SK-N-SH (cell line): ENCODE data around the gene WASF2. TPM values are rescaled to one million over a fixed set of nuclear protein-coding genes. Genes with fewer than 3 reads are reported as not detected.

Experiments
- CTCF ChIA-PET: fragments of 300-600, 350-600 bp; formaldehyde crosslinking; extraction: SDS; loops from one replicate; lab custom pipeline; 2021; lab: Yijun Ruan, JAX
- POLR2A ChIA-PET: fragments of 350-600 bp; sonication (Branson Sonifier 250); formaldehyde crosslinking; extraction: SDS; loops from one replicate; lab custom pipeline; 2020; ENCODE audit warnings: antibody characterized with exemption, inconsistent platforms; lab: Yijun Ruan, JAX
- DNase-seq: peaks from one replicate; pipeline ENCODE4 v3.0.0; 2012
- H2AFZ ChIP-seq: fragments of 200-600 bp; sonication (generic); 2 replicates; pipeline ENCODE4 v1.8.1; 2016; ENCODE audit warnings: antibody characterized with exemption, mild to moderate bottlenecking, low read depth
- H3F3A ChIP-seq: fragments of 200-600 bp; sonication (generic); replicated peaks from 2 replicates; pipeline ENCODE3; 2016; ENCODE audit warnings: antibody characterized with exemption, mild to moderate bottlenecking; ENCODE audit not compliant: insufficient read depth
- H3K27ac ChIP-seq, 2 experiments: fragments of 200-500 bp in 1 of 2; fragments of 200-600 bp in 1 of 2; sonication (Bioruptor generic) in 1 of 2; sonication (generic), shearing (Covaris generic) in 1 of 2; 2 replicates each; pipeline versions ENCODE4 v1.5.1 to v1.6.1; 2014 to 2016; ENCODE audit warnings: low read depth in 2 of 2, inconsistent platforms in 1 of 2, low read length in 1 of 2, mild to moderate bottlenecking in 1 of 2, mixed read lengths in 1 of 2
- H3K27me3 ChIP-seq: fragments of 200-600 bp; sonication (generic), shearing (Covaris generic); 2 replicates; pipeline ENCODE4 v1.6.1; 2016; ENCODE audit warnings: mixed run types; ENCODE audit not compliant: insufficient read depth
- H3K36me3 ChIP-seq, 2 experiments: fragments of 200-500 bp in 1 of 2; fragments of 200-600 bp in 1 of 2; sonication (Bioruptor generic) in 1 of 2; sonication (generic) in 1 of 2; replicated peaks in 1 of 2; 2 replicates each; pipeline versions ENCODE3 to v1.5.1; 2014 to 2016; ENCODE audit warnings: low read length in 1 of 2, mild to moderate bottlenecking in 1 of 2; ENCODE audit not compliant: insufficient read depth in 2 of 2, control insufficient read depth in 1 of 2
- H3K4me1 ChIP-seq, 2 experiments: fragments of 200-500 bp in 1 of 2; fragments of 200-600 bp in 1 of 2; sonication (Bioruptor generic) in 1 of 2; sonication (generic), shearing (Covaris generic) in 1 of 2; 2 replicates each; pipeline versions ENCODE4 v1.5.1 to v1.6.1; 2014 to 2016; ENCODE audit warnings: low read depth in 1 of 2, low read length in 1 of 2, mixed run types in 1 of 2; ENCODE audit not compliant: insufficient read depth in 2 of 2, control insufficient read depth in 1 of 2
- H3K4me2 ChIP-seq: fragments of 200-600 bp; sonication (generic), shearing (Covaris generic); 2 replicates; pipeline ENCODE4 v1.6.1; 2017; ENCODE audit warnings: mixed run types
- H3K4me3 ChIP-seq, 2 experiments: fragments of 200-500 bp in 1 of 2; fragments of 200-600 bp in 1 of 2; sonication (Bioruptor generic) in 1 of 2; sonication (generic), shearing (Covaris generic) in 1 of 2; 2 replicates each; pipeline versions ENCODE4 v1.5.1 to v1.8.1; 2014 to 2016; ENCODE audit warnings: low read depth in 2 of 2, inconsistent platforms in 1 of 2, low read length in 1 of 2, mild to moderate bottlenecking in 1 of 2, mixed read lengths in 1 of 2, moderate library complexity in 1 of 2
- H3K79me2 ChIP-seq: fragments of 200-600 bp; sonication (generic); 2 replicates; pipeline ENCODE4 v1.8.1; 2017; ENCODE audit warnings: mild to moderate bottlenecking; ENCODE audit not compliant: insufficient read depth
- H3K9ac ChIP-seq: fragments of 200-600 bp; sonication (generic); 2 replicates; pipeline ENCODE4 v1.6.1; 2017; ENCODE audit warnings: mixed run types
- H3K9me2 ChIP-seq: fragments of 200-600 bp; sonication (generic); 2 replicates; pipeline ENCODE4 v1.6.1; 2017; ENCODE audit warnings: mixed run types
- H3K9me3 ChIP-seq: fragments of 200-600 bp; sonication (generic); 2 replicates; pipeline ENCODE4 v1.6.1; 2017; ENCODE audit warnings: mixed run types, mild to moderate bottlenecking, moderate library complexity
- H4K20me1 ChIP-seq: fragments of 200-600 bp; sonication (generic); 2 replicates; pipeline ENCODE4 v1.6.1; 2017; ENCODE audit warnings: mild to moderate bottlenecking, mixed run types; ENCODE audit not compliant: insufficient read depth
- CHD2 ChIP-seq: fragments of 150-350 bp; IDR thresholded peaks from 2 replicates; pipeline ENCODE4 v1.6.1; 2018; ENCODE audit warnings: low read length; ENCODE audit not compliant: partially characterized antibody
- FOXJ3 ChIP-seq: sonication (generic); formaldehyde crosslinking; IDR thresholded peaks from 2 replicates; pipeline ENCODE4 v1.5.1; 2020; ENCODE audit warnings: mild to moderate bottlenecking, missing genetic modification reagents
- GABPA ChIP-seq: IDR thresholded peaks from 2 replicates; pipeline ENCODE4 v1.4.0; 2012; ENCODE audit warnings: low read depth, mild to moderate bottlenecking
- MXI1 ChIP-seq: IDR thresholded peaks from 2 replicates; pipeline ENCODE4 v1.6.1; 2012; ENCODE audit warnings: mild to moderate bottlenecking, low read depth, low read length, improper control_type of control experiment
- NRF1 ChIP-seq: IDR thresholded peaks from 2 replicates; pipeline ENCODE4 v1.6.1; 2012; ENCODE audit warnings: low read depth, mild to moderate bottlenecking, low read length
- RAD21 ChIP-seq: IDR thresholded peaks from 2 replicates; pipeline ENCODE4 v1.6.1; 2012; ENCODE audit warnings: mild to moderate bottlenecking, low read length
- TAF1 ChIP-seq: IDR thresholded peaks from 2 replicates; pipeline ENCODE4 v1.6.1; 2012; ENCODE audit warnings: low read depth, mild to moderate bottlenecking, low read length, moderate library complexity, borderline replicate concordance
- TEAD4 ChIP-seq: IDR thresholded peaks from 2 replicates; pipeline ENCODE4 v1.4.0; 2012; ENCODE audit warnings: mild to moderate bottlenecking, borderline replicate concordance; ENCODE audit not compliant: insufficient read depth
- WGBS: methylation state at CpG from one replicate; pipeline ENCODE4 v1.1.6; 2017; ENCODE audit warnings: low lambda C conversion rate; 5-methylcytosine and 5-hydroxymethylcytosine counted together
- polyA plus RNA-seq, 3 experiments: library from polyadenylated mRNA; depleted of rRNA; stranded (reverse); fragments of >200 nt; gene quantifications; 2 replicates each; pipeline ENCODE4 v1.2.3, GENCODE V29; 2012
- TF ChIP-seq, protein P1 (sequence below): fragments of 150-350 bp; IDR thresholded peaks from 2 replicates; pipeline ENCODE4 v1.6.1; 2016; ENCODE audit warnings: mild to moderate bottlenecking, low read depth, low read length
- TF ChIP-seq, protein P2 (sequence below): fragments of 200-600 bp; sonication (generic); IDR thresholded peaks from 2 replicates; pipeline ENCODE4 v1.6.1; 2017; ENCODE audit warnings: antibody characterized with exemption, mild to moderate bottlenecking, moderate library complexity
- TF ChIP-seq, protein P3 (sequence below): IDR thresholded peaks from 2 replicates; pipeline ENCODE4; 2012
- TF ChIP-seq, protein P4 (sequence below): IDR thresholded peaks from 2 replicates; pipeline ENCODE4 v1.4.0; 2012; ENCODE audit warnings: low read depth, borderline replicate concordance
- TF ChIP-seq, protein P5 (sequence below): IDR thresholded peaks from 2 replicates; pipeline ENCODE4 v1.6.1; 2012; ENCODE audit warnings: mild to moderate bottlenecking, low read depth, low read length, moderate library complexity
- TF ChIP-seq, protein P6 (sequence below): IDR thresholded peaks from 2 replicates; pipeline ENCODE4 v1.4.0; 2012; ENCODE audit warnings: low read depth, borderline replicate concordance

WASF2 gene
- polyA plus RNA-seq, 1 of the 3 experiments (the other 2 are of a cell fraction), result 27.1 TPM

DNA sequence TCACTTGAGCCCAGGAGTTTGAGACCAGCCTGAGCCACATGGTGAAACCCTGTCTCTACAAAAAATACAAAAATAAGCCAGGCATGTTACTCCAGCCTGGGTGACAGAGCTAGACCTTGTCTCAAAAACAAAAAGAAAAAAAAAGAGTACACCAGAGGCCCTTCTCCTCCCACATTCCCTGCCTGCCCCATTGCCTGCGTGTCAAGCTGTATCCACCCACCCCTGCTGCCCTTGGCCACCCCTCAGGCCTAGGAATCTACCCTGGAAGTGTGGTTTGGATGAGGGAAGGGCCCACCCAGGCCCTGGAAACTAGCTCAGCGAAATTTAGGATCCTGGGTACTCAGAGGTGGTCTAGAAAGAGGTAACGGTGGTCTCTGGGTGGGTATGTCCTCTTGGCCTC lies 25.7 kb upstream of the WASF2 start:
- H3F3A ChIP-seq, result no peaks in the 10 kb centered on the region
- H3K4me2 ChIP-seq, result no peak overlapping the region
- no peak for DNase-seq
- H2AFZ ChIP-seq, result no peak overlapping the region
- H3K36me3 ChIP-seq, result no peaks in the 10 kb centered on the region
- H3K9me2 ChIP-seq, result no peaks in the 10 kb centered on the region
- H4K20me1 ChIP-seq, result no peaks in the 10 kb centered on the region
- no peaks in the 10 kb centered on the region for H3K9me3 ChIP-seq
- TF ChIP-seq, protein P1, sequence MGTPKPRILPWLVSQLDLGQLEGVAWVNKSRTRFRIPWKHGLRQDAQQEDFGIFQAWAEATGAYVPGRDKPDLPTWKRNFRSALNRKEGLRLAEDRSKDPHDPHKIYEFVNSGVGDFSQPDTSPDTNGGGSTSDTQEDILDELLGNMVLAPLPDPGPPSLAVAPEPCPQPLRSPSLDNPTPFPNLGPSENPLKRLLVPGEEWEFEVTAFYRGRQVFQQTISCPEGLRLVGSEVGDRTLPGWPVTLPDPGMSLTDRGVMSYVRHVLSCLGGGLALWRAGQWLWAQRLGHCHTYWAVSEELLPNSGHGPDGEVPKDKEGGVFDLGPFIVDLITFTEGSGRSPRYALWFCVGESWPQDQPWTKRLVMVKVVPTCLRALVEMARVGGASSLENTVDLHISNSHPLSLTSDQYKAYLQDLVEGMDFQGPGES, result no peak
- TF ChIP-seq TEAD4 (no peak), NRF1 (no peak), TAF1 (no peak), CHD2 (no peak), GABPA (no peak), MXI1 (no peak)
- TF ChIP-seq, protein P2, sequence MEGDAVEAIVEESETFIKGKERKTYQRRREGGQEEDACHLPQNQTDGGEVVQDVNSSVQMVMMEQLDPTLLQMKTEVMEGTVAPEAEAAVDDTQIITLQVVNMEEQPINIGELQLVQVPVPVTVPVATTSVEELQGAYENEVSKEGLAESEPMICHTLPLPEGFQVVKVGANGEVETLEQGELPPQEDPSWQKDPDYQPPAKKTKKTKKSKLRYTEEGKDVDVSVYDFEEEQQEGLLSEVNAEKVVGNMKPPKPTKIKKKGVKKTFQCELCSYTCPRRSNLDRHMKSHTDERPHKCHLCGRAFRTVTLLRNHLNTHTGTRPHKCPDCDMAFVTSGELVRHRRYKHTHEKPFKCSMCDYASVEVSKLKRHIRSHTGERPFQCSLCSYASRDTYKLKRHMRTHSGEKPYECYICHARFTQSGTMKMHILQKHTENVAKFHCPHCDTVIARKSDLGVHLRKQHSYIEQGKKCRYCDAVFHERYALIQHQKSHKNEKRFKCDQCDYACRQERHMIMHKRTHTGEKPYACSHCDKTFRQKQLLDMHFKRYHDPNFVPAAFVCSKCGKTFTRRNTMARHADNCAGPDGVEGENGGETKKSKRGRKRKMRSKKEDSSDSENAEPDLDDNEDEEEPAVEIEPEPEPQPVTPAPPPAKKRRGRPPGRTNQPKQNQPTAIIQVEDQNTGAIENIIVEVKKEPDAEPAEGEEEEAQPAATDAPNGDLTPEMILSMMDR, result no peak
- TF ChIP-seq, protein P3, sequence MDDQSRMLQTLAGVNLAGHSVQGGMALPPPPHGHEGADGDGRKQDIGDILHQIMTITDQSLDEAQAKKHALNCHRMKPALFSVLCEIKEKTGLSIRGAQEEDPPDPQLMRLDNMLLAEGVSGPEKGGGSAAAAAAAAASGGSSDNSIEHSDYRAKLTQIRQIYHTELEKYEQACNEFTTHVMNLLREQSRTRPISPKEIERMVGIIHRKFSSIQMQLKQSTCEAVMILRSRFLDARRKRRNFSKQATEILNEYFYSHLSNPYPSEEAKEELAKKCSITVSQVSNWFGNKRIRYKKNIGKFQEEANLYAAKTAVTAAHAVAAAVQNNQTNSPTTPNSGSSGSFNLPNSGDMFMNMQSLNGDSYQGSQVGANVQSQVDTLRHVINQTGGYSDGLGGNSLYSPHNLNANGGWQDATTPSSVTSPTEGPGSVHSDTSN, result no peak
- TF ChIP-seq, protein P4, sequence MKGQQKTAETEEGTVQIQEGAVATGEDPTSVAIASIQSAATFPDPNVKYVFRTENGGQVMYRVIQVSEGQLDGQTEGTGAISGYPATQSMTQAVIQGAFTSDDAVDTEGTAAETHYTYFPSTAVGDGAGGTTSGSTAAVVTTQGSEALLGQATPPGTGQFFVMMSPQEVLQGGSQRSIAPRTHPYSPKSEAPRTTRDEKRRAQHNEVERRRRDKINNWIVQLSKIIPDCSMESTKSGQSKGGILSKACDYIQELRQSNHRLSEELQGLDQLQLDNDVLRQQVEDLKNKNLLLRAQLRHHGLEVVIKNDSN, result no peak
- no peaks in the 10 kb centered on the region for H3K79me2 ChIP-seq
- no peaks in the 10 kb centered on the region for H3K27me3 ChIP-seq
- no peak overlapping the region for H3K9ac ChIP-seq
- H3K27ac ChIP-seq, result no peak overlapping the region
- no peak overlapping the region for H3K4me3 ChIP-seq
- 89% methylated on average over 3 of the region's 3 CpGs for WGBS
- peaks cover 0 to 36% of the 10 kb centered on the region in 2 experiments; a peak in 1 of 4 replicates for H3K4me1 ChIP-seq
- CTCF ChIA-PET, result interaction anchor here (1.1 to 1.2 kb wide), 3 partner anchors 10 to 41 kb away, joined by 3 to 4 read pairs (median 4); no protein-coding TSS in a partner anchor
- POLR2A ChIA-PET, result no interaction called here

DNA sequence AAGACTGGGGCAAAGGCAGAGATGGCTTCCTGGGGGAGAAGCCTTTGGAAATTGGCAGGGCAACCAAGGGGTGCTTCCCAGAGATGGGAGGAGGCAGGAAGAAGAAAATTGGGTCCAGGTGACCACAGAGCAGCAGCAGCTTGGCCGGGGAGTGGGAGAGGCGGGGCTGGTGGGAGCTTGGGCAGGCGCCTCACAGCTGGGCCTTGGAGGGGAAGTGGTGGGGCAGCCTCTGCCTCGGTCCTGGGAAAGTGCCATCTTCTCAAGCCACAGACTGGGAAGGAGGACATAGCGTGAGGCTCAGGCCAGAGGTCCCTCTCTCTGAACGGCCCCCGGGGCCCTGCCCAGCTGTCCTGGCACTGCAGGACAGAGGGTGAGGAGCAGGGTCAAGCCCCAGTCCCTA lies 24.0 kb upstream of the WASF2 start:
- Histone ChIP-seq H3K27me3 (no peaks in the 10 kb centered on the region), H3K27ac (no peak overlapping the region), H3F3A (no peaks in the 10 kb centered on the region), H4K20me1 (no peaks in the 10 kb centered on the region), H3K36me3 (no peaks in the 10 kb centered on the region), H3K4me2 (no peak overlapping the region), H3K9me3 (no peaks in the 10 kb centered on the region), H3K9me2 (no peaks in the 10 kb centered on the region), H3K9ac (no peak overlapping the region), H3K79me2 (no peaks in the 10 kb centered on the region), H2AFZ (no peak overlapping the region), H3K4me1 (peaks cover 0 to 19% of the 10 kb centered on the region in 2 experiments; a peak in 1 of 4 replicates), H3K4me3 (no peak overlapping the region)
- 71% methylated on average over 3 of the region's 7 CpGs for WGBS
- ChIA-PET CTCF (interaction anchor here (1.2 kb wide), 1 partner anchor 149 kb away, joined by 4 read pairs; no protein-coding TSS in a partner anchor), POLR2A (no interaction called here)
- DNase-seq, result no peak
- TF ChIP-seq, protein P5, sequence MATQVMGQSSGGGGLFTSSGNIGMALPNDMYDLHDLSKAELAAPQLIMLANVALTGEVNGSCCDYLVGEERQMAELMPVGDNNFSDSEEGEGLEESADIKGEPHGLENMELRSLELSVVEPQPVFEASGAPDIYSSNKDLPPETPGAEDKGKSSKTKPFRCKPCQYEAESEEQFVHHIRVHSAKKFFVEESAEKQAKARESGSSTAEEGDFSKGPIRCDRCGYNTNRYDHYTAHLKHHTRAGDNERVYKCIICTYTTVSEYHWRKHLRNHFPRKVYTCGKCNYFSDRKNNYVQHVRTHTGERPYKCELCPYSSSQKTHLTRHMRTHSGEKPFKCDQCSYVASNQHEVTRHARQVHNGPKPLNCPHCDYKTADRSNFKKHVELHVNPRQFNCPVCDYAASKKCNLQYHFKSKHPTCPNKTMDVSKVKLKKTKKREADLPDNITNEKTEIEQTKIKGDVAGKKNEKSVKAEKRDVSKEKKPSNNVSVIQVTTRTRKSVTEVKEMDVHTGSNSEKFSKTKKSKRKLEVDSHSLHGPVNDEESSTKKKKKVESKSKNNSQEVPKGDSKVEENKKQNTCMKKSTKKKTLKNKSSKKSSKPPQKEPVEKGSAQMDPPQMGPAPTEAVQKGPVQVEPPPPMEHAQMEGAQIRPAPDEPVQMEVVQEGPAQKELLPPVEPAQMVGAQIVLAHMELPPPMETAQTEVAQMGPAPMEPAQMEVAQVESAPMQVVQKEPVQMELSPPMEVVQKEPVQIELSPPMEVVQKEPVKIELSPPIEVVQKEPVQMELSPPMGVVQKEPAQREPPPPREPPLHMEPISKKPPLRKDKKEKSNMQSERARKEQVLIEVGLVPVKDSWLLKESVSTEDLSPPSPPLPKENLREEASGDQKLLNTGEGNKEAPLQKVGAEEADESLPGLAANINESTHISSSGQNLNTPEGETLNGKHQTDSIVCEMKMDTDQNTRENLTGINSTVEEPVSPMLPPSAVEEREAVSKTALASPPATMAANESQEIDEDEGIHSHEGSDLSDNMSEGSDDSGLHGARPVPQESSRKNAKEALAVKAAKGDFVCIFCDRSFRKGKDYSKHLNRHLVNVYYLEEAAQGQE, result no peak
- TF ChIP-seq, protein P6, sequence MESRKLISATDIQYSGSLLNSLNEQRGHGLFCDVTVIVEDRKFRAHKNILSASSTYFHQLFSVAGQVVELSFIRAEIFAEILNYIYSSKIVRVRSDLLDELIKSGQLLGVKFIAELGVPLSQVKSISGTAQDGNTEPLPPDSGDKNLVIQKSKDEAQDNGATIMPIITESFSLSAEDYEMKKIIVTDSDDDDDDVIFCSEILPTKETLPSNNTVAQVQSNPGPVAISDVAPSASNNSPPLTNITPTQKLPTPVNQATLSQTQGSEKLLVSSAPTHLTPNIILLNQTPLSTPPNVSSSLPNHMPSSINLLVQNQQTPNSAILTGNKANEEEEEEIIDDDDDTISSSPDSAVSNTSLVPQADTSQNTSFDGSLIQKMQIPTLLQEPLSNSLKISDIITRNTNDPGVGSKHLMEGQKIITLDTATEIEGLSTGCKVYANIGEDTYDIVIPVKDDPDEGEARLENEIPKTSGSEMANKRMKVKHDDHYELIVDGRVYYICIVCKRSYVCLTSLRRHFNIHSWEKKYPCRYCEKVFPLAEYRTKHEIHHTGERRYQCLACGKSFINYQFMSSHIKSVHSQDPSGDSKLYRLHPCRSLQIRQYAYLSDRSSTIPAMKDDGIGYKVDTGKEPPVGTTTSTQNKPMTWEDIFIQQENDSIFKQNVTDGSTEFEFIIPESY, result no peak
- TF ChIP-seq RAD21 (no peak), TEAD4 (no peak), FOXJ3 (no peak)
